Thyroid gland (tissue), 4 donors: ENCODE measurements around the gene XAF1.

Source experiments
- CTCF ChIP-seq, 6 experiments: fragments of 200-600 bp in 3 of 6; fragments of 450-650 bp in 3 of 6; sonication (generic) in 3 of 6; IDR thresholded peaks; one replicate each; pipeline ENCODE4 v1.5.1; 2016 to 2019; ENCODE audit warnings: antibody characterized with exemption in 6 of 6, mild to moderate bottlenecking in 2 of 6, inconsistent platforms in 1 of 6, moderate library complexity in 1 of 6
- POLR2A ChIP-seq, 2 donors: fragments of 450-650 bp; IDR thresholded peaks; one replicate each; pipeline ENCODE4 v1.6.1; 2017; ENCODE audit warnings: antibody characterized with exemption in 2 of 2, mild to moderate bottlenecking in 2 of 2, moderate library complexity in 1 of 2

DNA sequence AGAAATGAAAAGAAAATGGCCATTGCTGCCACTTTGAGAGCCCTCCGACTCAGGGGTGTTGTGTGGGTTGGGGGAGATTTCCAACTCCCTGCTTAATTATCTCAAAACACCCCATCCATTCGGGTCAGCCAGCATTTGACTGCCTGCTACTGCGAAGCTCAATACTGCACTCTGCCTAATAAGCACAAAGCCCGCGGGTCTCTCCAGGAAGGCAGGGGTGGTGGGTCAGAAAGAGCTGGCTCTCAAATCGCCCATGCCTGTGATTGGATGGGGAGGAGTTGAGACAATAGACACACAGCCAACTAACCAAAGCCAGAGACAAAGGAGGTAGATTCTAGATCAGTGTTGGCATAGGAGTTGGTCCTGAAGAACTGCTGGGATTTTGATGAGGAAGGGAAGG, 2.3 kb upstream of the XAF1 start:
- no peak for TF ChIP-seq CTCF (IDR thresholded peaks at IDR 0.05)
- TF ChIP-seq POLR2A (IDR thresholded peaks at IDR 0.05), result no peak
